Activated CD4-positive, CD25-positive, alpha-beta regulatory T cell treated with anti-CD3 and anti-CD28 coated beads, Interleukin-2, amount 50 U/mL, for 72 hours (primary cell): ENCODE data around the gene SLCO3A1.

Experiments
- DNase-seq: peaks from one replicate; pipeline ENCODE4 v3.0.0; 2021

The SLCO3A1 gene

GRCh38 chr15:92111291-92111690 lies 257.8 kb downstream of the SLCO3A1 start:
- no peak for DNase-seq

DNA sequence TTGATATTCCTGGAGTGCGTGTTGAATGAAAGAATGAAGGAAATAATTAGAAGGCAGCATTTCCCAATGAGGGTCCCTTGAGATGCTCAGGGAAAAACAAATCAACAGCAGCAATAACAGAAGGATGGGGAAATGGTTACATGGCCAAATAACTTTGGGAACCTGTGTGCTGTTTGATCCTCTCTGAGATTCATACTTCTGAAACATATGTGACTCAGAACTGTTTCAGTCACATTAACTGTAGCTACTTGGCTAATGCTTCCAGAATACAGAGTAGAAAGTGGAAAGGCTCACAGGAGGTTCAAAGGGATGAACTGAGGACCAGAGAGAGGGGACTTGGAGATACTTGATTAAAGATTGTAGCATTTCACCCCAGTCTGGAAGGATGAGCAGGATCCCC lies 258.2 kb downstream of the SLCO3A1 start:
- DNase-seq = no peak

- DNase-seq = no peak
These were observed 258.7 kb downstream of the SLCO3A1 start for GRCh38 chr15:92112180-92112579.

DNA sequence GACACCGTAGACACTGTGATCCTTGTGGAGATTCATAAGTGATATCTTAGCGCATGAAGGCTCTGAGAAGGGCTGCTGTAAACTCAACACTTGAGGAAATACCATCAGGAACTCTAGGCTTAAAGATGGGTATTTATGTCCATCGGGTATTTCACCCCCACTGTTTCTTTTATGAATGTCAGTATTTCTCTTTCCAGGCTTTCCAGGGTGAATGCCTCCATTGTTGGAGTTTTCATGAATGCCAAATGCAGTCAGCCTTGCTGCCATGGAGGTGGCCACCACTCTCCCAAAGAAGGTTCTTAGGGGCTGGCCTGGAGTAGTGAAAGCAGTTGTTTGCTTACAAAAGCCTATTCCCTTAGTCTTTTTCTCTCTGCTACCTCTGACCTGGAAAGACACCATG lies 259.2 kb downstream of the SLCO3A1 start:
- DNase-seq = no peak

GRCh38 chr15:92113832-92114231 lies 260.3 kb downstream of the SLCO3A1 start:
- no peak for DNase-seq

GRCh38 chr15:92115834-92116233 lies 262.3 kb downstream of the SLCO3A1 start:
- no peak for DNase-seq

DNA sequence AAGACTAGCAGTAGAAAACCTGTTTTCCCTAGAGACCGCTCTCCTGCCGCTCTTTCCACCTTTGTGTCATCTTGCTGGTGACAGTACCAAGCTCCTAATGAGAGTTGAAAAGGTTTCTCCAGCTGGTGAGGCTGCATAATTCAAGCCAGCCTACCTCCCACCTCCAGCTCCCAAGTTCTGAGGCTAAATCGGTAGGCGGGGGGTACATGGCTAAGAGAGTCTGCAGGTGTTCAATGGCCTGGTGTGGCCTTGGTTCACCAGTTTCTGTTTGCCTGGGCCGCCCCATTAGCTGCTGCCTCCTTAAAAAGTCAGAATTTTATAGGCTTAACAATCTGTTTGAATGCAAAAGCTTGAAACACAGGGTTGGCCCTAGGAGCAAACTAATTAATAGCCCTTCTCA lies 262.8 kb downstream of the SLCO3A1 start:
- no peak for DNase-seq

DNA sequence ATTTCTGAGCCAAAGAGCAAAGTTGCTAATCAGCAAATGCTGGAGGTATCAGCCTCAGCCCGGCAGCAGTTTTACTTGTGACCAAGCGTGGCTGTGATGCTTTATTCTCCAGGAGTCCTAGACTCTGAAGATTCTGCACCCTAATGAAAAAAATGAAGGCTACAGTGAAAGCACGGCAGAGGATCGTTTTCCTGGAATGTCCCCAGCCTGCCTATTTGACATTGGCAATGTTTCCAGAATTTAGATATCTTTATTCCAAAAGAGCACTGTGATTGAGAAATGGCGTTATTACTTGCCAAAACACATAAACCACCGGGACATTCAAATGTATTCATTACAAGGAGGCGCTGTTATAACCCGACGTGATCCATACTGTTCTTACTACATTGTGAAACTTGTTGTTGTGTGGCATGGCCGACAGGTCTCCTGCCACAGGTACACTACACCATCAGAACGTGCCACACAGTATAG lies 263.8 kb downstream of the SLCO3A1 start:
- no peak for DNase-seq

DNA sequence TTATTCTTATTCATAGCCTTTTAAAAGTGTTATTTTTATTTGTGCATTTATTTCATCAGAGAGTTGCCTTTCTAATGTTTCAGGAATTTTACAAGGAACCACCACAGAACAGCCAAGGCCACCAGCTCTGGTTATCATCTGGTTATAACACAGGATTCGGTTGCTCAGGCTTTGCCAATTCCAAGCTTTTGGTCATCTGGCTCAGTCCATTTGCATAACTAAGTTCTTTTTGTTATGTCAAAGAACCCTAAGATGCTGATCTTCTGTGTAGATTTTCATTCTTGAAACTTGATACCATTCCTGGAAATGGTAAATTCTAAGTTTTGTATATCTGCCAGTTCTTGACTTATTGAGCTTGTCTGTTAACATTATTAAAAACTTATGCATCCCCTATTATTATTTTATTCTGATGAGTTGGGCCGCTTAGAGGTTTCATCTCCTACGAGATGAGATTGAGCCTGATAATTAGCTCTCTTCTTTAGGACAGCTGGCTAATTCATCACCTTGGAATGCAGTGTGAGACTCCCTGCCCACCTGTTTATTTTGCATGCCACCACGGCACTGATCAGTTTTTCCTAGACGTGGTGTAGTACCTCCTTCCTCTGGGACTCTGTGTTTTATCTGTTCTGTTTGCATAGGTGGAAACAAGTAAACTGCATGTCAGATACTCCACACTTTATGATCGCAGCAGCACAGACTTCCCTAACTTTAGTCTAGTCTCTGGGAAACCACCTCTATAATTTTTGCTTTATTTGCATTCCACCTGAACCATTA lies 264.8 kb downstream of the SLCO3A1 start:
- DNase-seq = no peak

DNA sequence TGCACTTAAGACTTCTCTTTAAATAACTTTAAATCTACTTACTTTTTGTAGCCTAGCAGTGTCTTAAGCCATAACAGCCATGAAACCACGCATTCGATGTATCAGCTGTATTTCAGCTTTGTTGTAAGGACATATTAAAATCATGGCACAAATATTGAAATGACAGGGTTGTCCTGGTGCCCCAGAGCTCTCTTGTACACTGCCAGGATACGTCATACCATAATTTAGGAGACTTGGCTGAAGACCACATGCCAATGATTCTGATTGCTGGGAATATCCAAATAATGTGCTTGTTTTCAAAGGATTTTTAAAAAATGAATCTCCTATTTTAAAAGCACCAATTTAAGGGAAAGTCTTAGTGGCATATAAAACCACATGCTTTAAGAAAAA lies 265.4 kb downstream of the SLCO3A1 start:
- DNase-seq = no peak

GRCh38 chr15:92120094-92120795 lies 266.7 kb downstream of the SLCO3A1 start:
- DNase-seq = no peak

DNA sequence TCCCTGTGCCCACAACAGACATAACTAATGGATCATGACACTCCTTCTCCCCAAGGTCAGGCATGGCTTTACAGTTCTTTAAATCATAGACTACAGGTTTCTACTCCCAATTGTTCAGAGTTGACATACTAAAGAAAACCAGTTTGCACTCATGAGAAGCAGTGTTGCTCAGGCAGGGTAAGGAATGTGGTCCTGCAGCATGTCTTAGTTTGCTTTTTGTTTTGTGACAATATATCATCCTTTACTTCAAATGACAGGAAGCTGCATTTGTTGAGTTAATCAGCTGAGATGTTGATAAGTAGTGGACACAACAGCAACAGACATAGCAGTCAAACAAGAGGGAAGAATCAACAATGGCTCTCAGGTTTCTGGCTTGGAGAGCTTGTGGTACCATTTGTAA lies 267.5 kb downstream of the SLCO3A1 start:
- no peak for DNase-seq

- no peak for DNase-seq
These were observed 268.8 kb downstream of the SLCO3A1 start for GRCh38 chr15:92122259-92122658.

DNA sequence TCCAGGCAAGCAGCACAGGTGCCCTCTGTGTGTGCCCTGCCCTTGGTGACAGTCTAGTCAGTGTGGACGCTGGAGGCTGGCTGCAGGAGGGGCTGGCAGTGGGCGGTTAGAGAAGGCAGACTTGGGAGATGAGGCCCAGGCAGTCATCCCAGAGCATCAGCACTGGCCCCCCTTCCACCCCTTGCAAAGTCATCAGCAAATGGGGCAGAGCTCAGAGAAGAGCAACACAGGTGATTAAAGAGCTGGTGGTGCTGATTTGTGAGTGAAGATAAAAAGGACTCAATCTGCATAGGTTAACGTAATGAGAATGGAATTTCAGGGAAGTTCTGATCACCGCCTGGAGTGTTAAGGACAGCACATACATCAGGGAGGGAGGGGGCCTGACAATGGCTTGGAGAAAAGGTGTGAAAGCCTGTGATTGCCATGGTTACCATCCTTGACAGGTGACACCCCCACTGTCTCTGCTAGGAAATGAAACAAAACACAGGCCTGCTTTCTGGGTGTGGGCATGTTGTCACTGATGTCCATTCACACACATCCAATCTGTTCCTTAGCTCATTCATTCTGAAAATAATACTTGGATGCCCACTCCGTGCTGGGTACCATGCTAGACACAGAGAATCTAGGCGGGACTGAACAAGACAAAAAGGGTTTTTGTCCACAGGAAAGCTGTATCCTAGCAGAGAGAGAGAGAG lies 270.6 kb downstream of the SLCO3A1 start:
- no peak for DNase-seq

DNA sequence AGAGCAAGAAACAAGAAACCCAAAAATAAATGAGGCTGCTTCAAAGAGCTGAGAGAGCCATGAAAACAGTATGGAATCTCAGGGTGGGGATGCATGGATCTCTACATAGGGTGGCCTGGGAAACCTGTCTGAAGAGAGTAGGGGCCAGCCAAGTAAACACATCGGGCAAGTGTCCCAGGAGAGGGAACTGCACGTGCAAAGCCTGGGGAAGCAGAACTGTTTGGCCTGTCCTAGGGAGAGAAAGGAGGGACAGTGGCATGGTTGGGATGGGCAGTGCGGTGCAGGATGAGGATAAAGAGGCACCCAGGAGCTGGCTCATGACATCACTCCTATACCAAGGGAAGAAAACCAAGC lies 271.1 kb downstream of the SLCO3A1 start:
- no peak for DNase-seq

GRCh38 chr15:92128788-92129187 lies 275.3 kb downstream of the SLCO3A1 start:
- DNase-seq = no peak

- no peak for DNase-seq
These were observed 276.7 kb downstream of the SLCO3A1 start for GRCh38 chr15:92130244-92130643.

GRCh38 chr15:92130906-92131305 lies 277.4 kb downstream of the SLCO3A1 start:
- DNase-seq = no peak

DNA sequence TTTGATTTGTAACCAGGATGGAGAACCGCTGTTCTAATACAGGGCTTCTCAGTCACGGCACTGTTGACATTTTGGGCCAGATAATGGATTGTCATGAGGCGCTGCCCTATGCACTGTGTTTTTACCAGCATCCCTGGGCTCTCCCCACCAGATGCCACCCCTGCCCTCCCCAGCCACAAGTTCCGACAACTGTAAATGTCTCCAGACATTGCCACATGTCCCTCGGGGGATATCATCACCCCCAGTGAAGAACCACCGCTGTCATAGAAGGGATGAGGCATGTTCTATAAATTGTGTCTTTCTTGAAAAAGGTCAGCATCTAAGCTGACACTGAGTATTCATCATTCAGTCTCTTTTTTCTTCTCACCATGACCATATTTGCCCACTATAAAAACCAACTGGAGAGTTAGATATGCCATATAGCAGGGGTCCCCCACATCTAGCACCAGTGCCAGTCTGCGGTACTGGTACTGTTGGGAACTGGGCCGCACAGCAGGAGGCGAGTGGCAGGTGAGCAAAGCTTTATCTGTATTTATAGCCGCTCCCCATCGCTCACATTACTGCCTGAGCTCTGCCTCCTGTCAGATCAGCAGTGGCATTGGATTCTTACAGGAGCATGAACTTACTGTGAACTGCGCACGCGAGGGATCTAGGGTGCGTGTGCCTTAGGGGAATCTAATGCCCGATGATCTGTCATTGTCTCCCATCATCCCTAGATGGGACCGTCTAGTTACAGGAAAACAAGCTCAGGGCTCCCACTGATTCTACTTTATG lies 279.7 kb downstream of the SLCO3A1 start:
- no peak for DNase-seq

DNA sequence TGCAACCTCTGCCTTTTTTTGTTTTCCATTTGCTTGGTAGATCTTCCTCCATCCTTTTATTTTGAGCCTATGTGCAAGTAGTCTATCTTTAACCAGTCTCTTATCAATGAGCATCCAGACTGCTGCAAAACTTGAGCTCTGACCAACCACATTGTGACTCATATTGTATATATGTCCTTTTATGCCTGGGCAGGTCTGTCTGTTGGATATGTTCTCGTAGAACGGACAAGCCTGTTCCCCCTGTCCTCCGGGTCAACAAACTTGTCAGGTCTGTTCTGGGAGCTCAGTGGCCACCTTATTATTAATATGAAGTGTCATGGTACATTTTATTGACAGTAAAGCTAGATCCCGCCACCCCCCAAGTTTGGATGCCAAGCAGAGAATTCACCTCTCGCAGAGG lies 287.3 kb downstream of the SLCO3A1 start:
- no peak for DNase-seq

GRCh38 chr15:92141607-92142006 lies 288.1 kb downstream of the SLCO3A1 start:
- no peak for DNase-seq

DNA sequence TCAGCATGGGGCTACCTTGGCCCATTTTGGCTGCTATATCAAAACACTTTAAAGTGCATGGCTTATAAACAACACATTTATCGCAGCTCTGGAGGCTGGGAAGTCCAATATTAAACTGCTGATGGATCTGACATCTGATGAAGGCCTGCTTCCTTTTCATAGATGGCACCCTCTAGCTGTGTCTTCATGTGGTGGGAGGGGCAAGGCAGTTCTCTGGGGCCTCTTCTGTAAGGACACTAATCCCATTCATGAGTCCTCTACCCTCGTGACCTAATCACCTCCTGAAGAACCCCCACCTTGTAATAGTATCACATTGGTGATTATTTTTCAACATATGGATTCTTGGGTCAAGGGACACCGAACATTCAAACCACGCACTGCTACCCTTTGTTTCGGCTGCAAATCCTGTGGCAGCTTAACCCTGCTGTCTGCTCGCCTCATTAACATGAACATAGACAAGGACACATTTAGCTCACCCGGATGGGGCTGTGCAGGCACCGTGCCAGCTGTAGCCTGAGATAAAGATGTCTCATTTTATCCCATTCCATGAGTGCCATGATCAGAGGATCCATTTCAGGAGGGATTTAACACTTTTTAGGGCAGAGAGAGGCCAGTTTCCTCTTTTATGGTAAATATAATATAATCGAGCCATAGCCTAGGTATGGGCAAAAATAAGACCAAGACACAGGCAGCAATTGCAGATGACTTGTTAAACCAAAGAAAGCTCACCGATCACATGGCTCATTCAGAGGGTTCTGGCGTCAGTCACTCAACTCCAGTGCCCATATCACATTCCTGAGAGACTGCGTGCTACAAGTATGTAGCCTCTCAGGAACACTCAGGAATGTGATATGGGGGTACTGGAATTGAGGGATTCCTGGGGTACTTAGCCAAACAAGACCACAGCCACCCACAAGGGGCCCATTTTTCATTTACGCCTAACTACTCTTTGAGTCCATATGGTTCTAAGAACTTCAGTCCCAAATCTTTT lies 289.0 kb downstream of the SLCO3A1 start:
- DNase-seq = no peak
